Keratinocyte (primary cell): Measurements from ENCODE around the gene PRDM7.

ENCODE experiments used
- CTCF ChIP-seq, 3 experiments: IDR thresholded peaks in 1 of 3; conservative IDR thresholded peaks in 1 of 3; optimal IDR thresholded peaks in 1 of 3; 2 replicates in 2 of 3; 3 replicates in 1 of 3; pipeline versions ENCODE3 to v1.5.1; 2011; ENCODE audit warnings: low read length in 3 of 3, mild to moderate bottlenecking in 3 of 3, moderate library complexity in 2 of 3, control low read depth in 1 of 3, inconsistent platforms in 1 of 3; ENCODE audit not compliant: insufficient read depth in 2 of 3; ENCODE audit errors: extremely low read depth in 1 of 3
- EZH2 ChIP-seq: IDR thresholded peaks from one replicate; pipeline ENCODE4 v1.6.1; 2012; ENCODE audit warnings: inconsistent platforms, mild to moderate bottlenecking, low read length, moderate library complexity

DNA sequence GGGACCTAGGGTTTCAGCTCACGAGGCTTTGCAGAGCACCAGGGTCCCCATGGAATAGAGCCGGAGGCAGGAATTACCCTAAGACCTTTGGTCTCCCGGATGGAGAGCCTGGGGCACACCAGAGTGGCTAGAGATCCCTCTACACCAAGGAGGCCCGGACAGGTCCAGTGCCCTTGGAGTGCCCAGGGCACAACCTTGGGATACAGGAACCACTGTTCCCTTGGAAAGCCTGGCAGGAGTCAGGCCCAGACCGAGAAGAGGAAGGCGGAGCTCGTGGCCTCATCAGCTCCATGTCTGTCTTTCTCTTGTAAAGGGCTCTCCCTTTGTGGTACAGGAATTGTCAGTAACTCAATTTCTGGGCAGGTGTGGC lies 54.1 kb downstream of the PRDM7 start:
- TF ChIP-seq CTCF (optimal IDR thresholded peaks at IDR 0.05 in 1 of 3, IDR thresholded peaks at IDR 0.05 in 1 of 3, conservative IDR thresholded peaks at IDR 0.05 in 1 of 3; ENCODE audit: extremely low read depth in 1 of 3, insufficient read depth in 2 of 3, low read length in 3 of 3) (no peak), EZH2 (no peak)
